ENCODE data around the gene AFMID.

AFMID gene

GRCh38 chr17:78250891-78251772 lies 64.0 kb downstream of the AFMID start (continued):
- no peak for TF ChIP-seq REST (tag by site-specific recombination; IDR thresholded peaks at IDR 0.05)
- no peak for TF ChIP-seq ZNF248 (tag by site-specific recombination; IDR thresholded peaks at IDR 0.05)
- TF ChIP-seq TRIM28 (IDR thresholded peaks at IDR 0.05; ENCODE audit: borderline replicate concordance, low read length) = no peak
- peak; percentile 64 for TF ChIP-seq ZBTB8A (tag by site-specific recombination; IDR thresholded peaks at IDR 0.05)
- TF ChIP-seq ZNF26 (tag by site-specific recombination; IDR thresholded peaks at IDR 0.05) = no peak
- TF ChIP-seq SCRT1 (tag by site-specific recombination; IDR thresholded peaks at IDR 0.05; ENCODE audit: borderline replicate concordance) = no peak
- no peak for TF ChIP-seq ZNF292 (tag by site-specific recombination; IDR thresholded peaks at IDR 0.05; ENCODE audit: borderline replicate concordance, low read depth)
- TF ChIP-seq ZSCAN30 (tag by site-specific recombination; IDR thresholded peaks at IDR 0.05) = peak; percentile 93
- no peak for TF ChIP-seq ZNF37A (tag by site-specific recombination; IDR thresholded peaks at IDR 0.05)
- peak; percentile 88 for TF ChIP-seq ZBTB17 (tag by site-specific recombination; IDR thresholded peaks at IDR 0.05)
- no peak for TF ChIP-seq ZNF138 (tag by site-specific recombination; IDR thresholded peaks at IDR 0.05; ENCODE audit: borderline replicate concordance)
- peak; percentile 54; the same call in 1 of the 2 replicates for TF ChIP-seq ZIC2 (tag by site-specific recombination; IDR thresholded peaks at IDR 0.05)
- TF ChIP-seq ZNF654 (tag by site-specific recombination; IDR thresholded peaks at IDR 0.05; ENCODE audit: low read depth) = peak; percentile 98
- peak; percentile 49; the same call in 1 of the 2 replicates for TF ChIP-seq ZNF76 (tag by site-specific recombination; IDR thresholded peaks at IDR 0.05; ENCODE audit: borderline replicate concordance, low read depth)
- no peak for TF ChIP-seq ZNF529 (tag by site-specific recombination; IDR thresholded peaks at IDR 0.05; ENCODE audit: insufficient replicate concordance)
- no peak for TF ChIP-seq ZNF768 (tag by site-specific recombination; IDR thresholded peaks at IDR 0.05)
- no peak for TF ChIP-seq ZNF18 (tag by site-specific recombination; IDR thresholded peaks at IDR 0.05)
- no peak for TF ChIP-seq ZNF514 (tag by site-specific recombination; IDR thresholded peaks at IDR 0.05)
- no peak for TF ChIP-seq ZNF518A (tag by site-specific recombination; conservative IDR thresholded peaks at IDR 0.05; ENCODE audit: low read depth)
- TF ChIP-seq GLI2 (tag by site-specific recombination; IDR thresholded peaks at IDR 0.05; ENCODE audit: borderline replicate concordance, low read depth) = no peak
- TF ChIP-seq ZNF433 (tag by site-specific recombination; IDR thresholded peaks at IDR 0.05; ENCODE audit: low read depth) = no peak
- no peak for TF ChIP-seq AEBP2 (tag by site-specific recombination; IDR thresholded peaks at IDR 0.05; ENCODE audit: borderline replicate concordance)
- TF ChIP-seq ZNF701 (tag by site-specific recombination; IDR thresholded peaks at IDR 0.05) = no peak
- TF ChIP-seq ZNF561 (tag by site-specific recombination; IDR thresholded peaks at IDR 0.05; ENCODE audit: borderline replicate concordance) = peak; percentile 68; the same call in 1 of the 2 replicates
